Epithelial cell of proximal tubule (primary cell): ENCODE results near the gene C7orf33. TPM values are rescaled to one million over a fixed set of nuclear protein-coding genes. Genes with fewer than 3 reads are reported as not detected.
"Not testable (repeated sequence)": the region's sequence is repeated elsewhere in the genome, so short reads cannot be mapped to it uniquely, and the experiment has no call there.

Source experiments
- DNase-seq: peaks from one replicate; pipeline ENCODE4 v3.0.0-alpha.2; 2011; ENCODE audit warnings: low read depth
- H3K4me3 ChIP-seq: 2 replicates; pipeline ENCODE4 v1.5.1; 2011; ENCODE audit warnings: low read depth, mild to moderate bottlenecking, low read length
- total RNA-seq: library from RNA; depleted of rRNA; stranded (reverse); fragments of >200 nt; gene quantifications from 2 replicates; pipeline ENCODE4 v1.2.3, GENCODE V29; 2015
- TF ChIP-seq, protein P1 (sequence below): conservative IDR thresholded peaks from 2 replicates; pipeline ENCODE4 v1.5.1; 2012; ENCODE audit warnings: low read depth, mild to moderate bottlenecking, low read length

Gene C7orf33
- total RNA-seq, 1 donor from 2014 or later, result not detected

DNA sequence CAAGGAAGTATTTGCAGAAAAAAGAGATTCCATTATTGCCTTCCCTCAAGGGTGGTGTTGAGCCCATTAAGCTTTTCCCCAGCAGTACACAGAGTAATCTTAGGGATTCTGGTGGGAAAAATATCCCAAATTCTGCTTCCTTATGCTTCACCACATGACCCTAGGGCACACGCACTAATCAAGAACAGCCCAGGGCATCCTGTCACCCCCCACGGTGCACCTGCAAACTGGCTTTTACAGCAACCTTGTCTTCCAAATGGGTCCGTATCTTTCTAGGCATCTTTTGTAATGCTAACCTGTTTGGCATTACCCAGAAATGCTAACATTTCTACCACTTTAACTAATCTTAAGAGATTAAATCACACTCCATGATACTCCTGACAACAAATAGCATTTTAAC is 926 bp upstream of the C7orf33 start:
- TF ChIP-seq, protein P1, sequence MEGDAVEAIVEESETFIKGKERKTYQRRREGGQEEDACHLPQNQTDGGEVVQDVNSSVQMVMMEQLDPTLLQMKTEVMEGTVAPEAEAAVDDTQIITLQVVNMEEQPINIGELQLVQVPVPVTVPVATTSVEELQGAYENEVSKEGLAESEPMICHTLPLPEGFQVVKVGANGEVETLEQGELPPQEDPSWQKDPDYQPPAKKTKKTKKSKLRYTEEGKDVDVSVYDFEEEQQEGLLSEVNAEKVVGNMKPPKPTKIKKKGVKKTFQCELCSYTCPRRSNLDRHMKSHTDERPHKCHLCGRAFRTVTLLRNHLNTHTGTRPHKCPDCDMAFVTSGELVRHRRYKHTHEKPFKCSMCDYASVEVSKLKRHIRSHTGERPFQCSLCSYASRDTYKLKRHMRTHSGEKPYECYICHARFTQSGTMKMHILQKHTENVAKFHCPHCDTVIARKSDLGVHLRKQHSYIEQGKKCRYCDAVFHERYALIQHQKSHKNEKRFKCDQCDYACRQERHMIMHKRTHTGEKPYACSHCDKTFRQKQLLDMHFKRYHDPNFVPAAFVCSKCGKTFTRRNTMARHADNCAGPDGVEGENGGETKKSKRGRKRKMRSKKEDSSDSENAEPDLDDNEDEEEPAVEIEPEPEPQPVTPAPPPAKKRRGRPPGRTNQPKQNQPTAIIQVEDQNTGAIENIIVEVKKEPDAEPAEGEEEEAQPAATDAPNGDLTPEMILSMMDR, result no peak
- no peak for DNase-seq
- H3K4me3 ChIP-seq, result no peak overlapping the region

DNA sequence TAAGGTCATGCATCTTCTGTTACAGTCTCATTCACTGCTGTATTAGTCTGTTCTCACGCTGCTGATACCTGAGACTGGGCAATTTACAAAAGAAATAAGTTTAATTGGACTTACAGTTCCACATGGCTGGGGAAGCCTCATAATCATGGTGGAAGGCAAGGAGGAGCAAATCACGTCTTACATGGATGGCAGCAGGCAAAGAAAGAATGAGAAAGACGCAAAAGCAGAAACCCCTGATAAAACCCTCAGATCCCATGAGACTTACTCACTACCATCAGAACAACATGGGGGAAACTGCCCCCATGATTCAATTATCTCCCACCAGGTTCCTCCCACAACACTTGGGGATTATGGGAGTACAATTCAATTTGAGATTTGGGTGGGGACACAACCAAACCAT is 5.8 kb downstream of the C7orf33 start:
- not testable (repeated sequence) for DNase-seq, H3K4me3 ChIP-seq

DNA sequence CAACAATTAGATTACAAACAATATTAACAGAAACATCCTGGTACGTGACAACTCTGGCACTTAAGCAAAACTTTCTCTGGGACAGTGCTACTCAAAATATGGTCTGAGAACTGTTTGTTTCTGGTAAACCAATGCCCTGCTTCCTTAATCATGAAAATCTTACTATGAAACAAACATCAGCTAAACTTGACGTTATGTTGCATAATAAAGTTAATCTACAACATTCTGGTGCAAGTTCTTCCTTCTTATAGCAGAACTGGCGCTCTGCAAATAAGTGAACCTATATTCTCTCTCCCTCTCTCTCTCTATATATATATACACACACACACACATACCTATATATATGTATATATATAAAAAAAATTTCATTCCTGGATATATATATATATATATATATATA is 7.8 kb downstream of the C7orf33 start:
- no peak for DNase-seq
- TF ChIP-seq, protein P1, result no peak
- no peak overlapping the region for H3K4me3 ChIP-seq

DNA sequence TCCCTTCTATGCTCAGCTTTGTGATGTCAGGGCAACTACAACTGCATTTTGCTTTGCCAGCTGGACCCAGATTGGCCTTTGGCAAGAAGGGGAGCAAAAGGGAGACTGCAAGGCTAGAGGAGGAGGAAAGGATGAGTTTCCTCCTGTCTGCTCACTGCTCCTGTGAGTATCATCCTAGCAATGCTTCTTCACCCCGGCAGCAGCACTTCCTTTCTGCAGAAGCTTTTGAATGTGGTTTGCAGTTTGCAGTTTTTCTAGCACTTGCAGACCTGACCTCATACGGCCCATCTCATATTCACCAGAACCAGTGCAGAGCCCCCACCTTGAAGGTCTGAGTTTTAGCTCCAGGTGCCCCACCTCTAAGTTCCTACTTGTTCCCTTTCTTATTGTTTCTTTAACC is 14.8 kb downstream of the C7orf33 start:
- H3K4me3 ChIP-seq, result no peak overlapping the region
- no peak for DNase-seq
- TF ChIP-seq, protein P1, result no peak

DNA sequence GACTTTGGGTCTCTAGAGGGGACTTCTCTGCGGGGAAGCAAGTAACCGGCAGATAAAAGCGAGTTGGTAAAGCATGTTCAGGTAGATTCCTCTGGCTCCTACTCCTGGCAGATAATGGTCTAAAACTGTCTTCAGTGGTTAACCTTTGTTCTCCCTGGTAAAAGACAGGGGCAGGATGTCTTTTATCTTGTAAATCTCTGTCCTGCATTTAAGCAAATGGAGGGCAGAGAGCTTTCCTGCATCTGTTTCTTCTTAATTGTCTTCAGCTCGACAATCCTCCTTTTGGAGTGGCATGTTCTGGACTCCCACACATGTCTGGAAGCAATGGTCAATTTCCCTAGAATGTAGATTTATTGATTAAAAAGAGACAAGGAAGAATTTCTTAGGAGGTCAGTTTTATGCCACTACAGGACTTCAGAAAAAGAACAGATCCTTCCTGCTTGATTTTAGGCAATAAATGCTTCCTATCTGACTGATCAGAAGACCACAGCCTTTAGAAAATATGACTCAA is 16.6 kb downstream of the C7orf33 start:
- no peak for DNase-seq
- TF ChIP-seq, protein P1, result no peak
- no peak overlapping the region for H3K4me3 ChIP-seq

DNA sequence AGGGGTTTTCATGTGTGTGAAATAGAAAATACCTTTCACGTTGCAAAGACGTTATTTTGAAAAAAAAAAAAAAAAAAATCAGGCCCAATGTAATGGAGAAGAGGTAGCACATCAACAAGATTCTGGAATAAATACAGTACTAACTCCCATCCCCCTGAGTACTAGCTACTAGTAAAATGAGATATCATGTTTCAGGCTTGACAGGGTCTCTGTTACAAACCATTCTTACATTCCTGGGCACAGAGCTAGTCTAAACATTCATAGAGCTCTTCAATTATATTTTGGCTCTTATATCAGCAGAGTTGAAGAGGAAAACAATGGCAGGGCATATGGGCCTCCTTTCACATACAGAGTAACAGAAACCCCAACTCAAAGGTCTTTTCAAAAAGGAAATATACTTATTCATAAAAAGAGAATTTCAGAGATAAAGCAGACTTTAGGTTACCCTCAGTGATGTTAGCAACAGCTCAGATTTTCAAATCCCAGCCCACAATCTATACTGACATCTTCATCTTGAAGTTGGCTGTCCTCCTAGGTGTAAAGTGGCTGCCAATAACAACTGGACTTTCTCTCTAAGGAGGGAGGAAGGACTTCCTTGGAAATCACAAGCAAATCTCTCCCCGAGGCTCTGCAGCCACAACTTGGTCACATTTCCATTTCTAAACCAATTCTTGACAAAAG is 18.6 kb downstream of the C7orf33 start:
- no peak overlapping the region for H3K4me3 ChIP-seq
- DNase-seq, result no peak
- TF ChIP-seq, protein P1, result no peak

DNA sequence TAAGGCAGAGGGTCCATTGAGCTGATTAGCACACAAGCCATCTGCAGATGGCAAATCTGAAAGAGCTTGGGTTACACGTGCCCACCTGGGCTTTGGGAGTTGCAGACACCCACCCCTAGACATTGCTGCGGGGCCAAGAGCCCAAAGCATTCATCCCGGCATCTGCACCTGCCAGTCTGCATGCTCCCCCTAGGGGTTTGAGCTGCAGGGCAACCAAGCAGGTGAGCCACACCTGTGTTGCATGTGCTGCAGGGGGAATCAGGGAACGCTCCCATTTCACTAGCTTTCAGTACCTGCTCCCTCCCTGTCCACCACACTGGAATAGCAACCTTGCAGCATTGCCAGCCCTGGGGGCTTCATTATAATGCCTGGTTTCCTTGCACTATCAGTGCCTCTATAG is 21.1 kb downstream of the C7orf33 start:
- no peak overlapping the region for H3K4me3 ChIP-seq
- DNase-seq, result no peak
- TF ChIP-seq, protein P1, result no peak
